ENCODE measurements around the gene GPR68. TPM values are rescaled to one million over a fixed set of nuclear protein-coding genes. Genes with fewer than 3 reads are reported as not detected.
"Not testable (repeated sequence)": the region's sequence is repeated elsewhere in the genome, so short reads cannot be mapped to it uniquely, and the experiment has no call there.

The GPR68 gene
- total RNA-seq, 1 experiment from 2014 or later, result 0.31 TPM

DNA sequence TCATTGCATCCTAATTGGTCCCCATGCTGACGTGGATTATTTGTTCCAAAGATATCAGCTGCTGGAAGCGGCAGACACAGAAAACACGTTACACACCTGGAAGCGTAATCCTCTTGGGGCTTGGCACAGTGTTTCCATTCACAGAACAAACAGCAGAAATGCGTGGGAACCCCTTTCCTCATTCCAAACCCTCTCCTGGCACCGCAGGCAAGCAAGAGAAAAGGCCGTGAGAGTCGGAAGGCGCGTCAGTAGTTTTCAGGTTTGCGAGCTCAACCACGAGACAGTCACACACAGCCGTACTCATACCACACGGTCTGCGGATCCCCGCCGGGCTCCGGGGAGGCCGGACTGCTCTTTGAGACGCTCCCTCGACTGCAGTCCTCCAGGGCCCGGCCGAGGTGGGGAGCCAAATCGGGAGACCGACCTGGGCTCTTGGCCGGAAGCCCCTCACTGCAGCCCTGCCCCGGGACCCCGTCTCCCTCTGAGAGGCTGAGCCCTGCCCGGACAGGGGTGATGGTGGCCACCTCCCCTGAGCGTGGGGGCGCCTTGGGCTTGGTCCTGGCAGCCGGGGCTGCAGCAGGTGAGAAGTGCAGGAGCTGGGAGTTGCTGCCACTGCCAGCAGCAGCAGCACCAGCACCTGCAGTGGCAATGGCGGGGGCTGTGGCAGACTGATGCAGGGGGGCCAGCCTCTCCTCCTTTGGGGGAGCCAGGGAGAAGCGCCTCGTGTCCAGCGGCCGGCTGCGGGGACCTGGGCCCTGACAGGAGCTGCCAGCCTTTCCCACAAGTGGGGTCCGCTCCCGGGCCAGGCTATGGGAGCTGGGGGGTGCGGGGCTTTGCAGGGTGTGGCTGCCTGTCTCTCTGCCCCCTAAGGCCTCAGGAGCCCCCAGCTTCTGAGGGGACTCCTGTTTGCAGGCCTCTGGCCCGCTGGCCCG, 28.1 kb upstream of the GPR68 start:
- DNase-seq (ENCODE audit: low spot score), result no peak

GRCh38 chr14:91271639-91272038, 27.1 kb upstream of the GPR68 start:
- DNase-seq (ENCODE audit: low spot score), result no peak

GRCh38 chr14:91270619-91271018, 26.1 kb upstream of the GPR68 start:
- no peak for DNase-seq (ENCODE audit: low spot score)

DNA sequence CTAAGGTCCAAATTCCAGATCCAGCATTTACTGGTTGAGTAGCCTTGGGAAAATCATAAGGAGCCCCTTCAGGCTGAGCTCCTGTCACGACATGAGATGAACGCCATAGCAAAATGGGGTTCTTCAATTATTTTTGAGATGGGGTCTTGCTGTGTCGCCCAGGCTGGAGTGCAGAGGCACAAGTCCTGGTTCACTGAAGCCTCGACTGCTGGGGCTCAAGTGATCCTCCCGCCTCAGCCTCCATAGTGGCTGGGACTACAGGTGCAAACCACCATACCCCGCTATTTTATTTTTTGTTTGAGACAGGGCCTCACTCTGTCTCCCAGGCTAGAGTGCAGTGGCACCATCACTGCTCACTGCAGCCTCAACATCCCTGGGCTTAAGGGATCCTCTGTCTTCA, 25.7 kb upstream of the GPR68 start:
- no peak for DNase-seq (ENCODE audit: low spot score)

- no peak for DNase-seq (ENCODE audit: low spot score)
Measured at GRCh38 chr14:91269076-91269991, 24.8 kb upstream of the GPR68 start.

DNA sequence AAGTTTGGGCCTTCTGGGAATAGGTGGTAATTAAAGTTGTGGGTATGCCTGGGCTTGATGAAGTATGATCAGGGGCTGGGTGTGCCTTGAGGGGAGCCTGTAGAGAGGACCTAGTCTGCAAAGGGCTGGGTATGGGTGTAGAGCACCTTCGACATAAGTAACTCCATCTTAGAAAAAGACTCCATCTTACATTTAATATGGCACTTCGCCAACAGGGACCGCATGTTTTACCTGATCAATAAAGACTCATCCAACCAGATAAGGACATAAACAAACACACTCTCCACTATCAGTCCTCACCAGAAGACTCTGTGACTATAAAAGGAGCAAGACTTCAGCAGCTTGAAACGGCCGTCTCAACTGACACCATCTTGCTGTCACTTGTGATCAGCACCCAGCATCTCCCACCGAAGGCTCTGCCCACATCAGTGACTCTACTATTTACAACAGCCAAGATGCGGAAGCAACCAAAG, 23.5 kb upstream of the GPR68 start:
- DNase-seq (ENCODE audit: low spot score), result no peak

DNA sequence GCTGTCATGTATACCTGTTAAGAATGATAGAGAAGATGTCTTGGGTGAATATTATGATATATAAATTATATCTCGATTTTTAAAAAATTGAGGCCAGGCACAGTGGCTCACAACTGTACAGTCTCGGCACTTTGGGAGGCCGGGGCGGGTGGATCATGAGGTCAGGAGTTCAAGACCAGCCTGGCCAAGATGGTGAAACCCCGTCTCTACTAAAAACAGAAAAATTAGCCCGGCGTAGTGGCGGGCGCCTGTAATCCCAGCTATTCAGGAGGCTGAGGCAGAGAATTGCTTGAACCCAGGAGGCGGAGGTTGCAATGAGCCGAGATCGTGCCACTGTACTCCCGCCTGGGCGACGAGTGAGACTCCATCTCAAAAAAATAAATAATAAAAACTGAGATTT, 21.8 kb upstream of the GPR68 start:
- DNase-seq (ENCODE audit: low spot score), result not testable (repeated sequence)

- DNase-seq (ENCODE audit: low spot score), result no peak
Measured at GRCh38 chr14:91265404-91265803, 20.9 kb upstream of the GPR68 start.

DNA sequence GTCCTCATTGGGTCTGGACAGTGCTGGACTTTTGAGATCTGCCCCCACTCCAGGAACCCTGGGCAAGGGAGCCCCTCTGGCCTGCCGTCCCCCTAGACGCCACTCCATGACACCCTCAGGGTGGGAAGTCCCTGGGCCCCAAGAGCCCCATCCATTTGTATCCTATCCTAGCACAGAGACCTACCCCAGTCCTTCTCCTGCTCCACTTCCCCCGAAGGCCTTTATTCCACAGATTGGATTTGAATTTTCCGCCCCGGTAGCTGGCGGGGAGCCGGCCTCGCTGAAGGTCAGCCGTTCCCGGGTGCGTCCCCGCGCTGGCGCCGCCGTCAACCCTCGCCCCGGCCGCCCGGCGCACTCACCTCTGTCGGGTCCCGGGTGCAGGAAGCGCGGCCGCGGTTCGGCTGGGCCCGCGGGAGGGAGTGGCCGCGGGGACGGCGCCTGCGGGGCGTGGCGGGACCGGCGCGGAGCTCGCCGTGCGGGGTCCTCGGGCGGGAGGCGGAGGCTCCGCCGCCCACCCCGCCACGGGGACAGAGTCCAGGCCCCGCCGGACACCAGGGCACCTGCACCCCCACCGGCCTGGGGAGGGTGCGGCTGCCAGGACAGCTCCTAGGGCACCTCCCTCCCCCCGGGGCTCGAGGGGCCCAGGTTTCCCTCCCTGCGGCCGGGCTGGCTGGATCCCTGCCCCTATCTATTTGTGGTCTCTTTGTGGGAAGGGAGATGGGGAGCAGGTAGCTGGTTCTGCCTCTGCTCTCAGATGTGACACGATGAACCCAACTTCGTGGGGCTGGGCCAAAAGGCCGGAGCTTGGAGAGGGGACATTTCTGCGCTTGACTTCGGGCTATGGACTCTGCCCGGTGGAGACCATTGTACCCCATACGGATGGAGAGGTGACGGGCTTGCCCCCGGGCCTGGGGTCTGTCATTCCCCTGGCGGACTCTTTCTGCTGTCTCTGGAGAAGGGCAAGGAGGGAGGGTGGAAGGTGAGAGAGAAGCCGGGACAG, 19.9 kb upstream of the GPR68 start:
- DNase-seq (ENCODE audit: low spot score), result no peak

- no peak for DNase-seq (ENCODE audit: low spot score)
Measured at GRCh38 chr14:91263329-91263728, 18.8 kb upstream of the GPR68 start.

DNA sequence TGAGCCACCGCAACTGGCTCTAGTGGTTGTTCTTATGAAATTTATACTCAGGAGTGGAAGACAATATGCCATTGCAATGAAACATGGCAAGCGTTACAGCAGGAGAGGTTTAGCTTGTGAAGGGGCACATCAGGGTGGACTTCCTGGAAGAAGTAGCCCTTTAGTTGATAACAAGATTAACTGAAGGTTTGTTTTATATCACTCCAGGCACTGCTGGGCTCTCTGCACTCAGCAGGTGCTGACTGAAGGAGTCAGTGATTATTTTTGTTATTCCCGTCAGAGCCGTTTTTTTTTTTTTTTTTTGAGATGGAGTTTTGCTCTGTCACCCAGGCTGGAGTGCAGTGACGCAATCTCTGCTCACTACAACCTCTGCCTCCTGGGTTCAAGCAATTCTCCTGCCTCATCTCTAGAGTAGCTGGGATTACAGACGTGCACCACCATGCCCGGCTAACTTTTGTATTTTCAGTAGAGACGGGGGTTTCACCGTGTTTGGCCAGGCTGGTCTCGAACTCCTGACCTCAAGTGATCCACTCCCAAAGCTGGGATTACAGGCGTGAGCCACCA, 17.6 kb upstream of the GPR68 start:
- no peak for DNase-seq (ENCODE audit: low spot score)

GRCh38 chr14:91261115-91261514, 16.6 kb upstream of the GPR68 start:
- DNase-seq (ENCODE audit: low spot score), result no peak

DNA sequence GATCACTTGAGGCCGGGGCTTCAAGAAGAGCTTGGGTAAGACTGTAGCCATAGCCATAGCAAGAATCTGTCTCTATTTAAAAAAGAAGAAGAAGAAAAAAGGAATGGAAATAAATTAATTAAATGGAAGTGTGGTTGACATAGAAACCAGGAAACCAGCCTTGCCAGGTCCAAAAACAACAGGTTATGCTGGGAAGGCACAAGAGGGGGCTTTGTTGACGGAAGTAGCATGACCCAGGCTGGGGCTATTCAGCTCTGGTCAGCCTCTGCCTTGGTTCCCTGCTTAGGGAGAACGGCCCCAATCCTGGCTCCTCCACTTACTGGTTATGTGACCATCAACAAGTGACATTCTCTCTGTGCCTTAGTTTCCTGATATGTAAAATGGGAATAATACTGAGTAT, 14.4 kb upstream of the GPR68 start:
- DNase-seq (ENCODE audit: low spot score), result no peak

DNA sequence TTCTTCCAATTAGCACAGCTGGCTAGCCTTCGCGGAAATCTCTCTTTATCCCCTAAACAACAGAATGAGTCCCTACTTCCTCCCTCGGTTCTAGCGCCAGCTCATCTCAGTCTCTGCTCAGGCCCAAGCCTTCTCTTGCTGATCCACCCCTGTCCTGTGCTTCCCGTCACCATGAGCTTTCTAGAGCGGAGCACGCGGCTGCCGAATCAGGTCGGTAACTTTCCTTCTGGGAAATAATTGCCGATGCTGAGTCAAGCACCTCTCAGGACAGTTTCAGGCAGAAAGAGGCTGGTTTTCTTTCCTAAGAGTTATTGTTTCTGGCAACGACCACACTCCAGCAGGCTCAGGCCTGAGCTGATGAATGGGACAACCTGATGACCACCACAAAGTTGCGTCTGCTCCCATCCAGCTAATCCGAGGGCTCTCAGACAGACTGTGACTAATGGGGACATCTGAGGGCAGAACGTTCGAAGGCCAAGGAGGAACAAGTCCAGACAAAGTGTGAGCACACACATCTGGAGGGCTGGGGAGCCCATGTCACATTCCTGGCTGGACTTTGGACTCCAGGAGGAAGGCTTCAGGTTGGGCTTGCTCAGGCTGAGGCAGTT, 13.6 kb upstream of the GPR68 start:
- no peak for DNase-seq (ENCODE audit: low spot score)

GRCh38 chr14:91257328-91258010, 13.0 kb upstream of the GPR68 start:
- DNase-seq (ENCODE audit: low spot score), result no peak

DNA sequence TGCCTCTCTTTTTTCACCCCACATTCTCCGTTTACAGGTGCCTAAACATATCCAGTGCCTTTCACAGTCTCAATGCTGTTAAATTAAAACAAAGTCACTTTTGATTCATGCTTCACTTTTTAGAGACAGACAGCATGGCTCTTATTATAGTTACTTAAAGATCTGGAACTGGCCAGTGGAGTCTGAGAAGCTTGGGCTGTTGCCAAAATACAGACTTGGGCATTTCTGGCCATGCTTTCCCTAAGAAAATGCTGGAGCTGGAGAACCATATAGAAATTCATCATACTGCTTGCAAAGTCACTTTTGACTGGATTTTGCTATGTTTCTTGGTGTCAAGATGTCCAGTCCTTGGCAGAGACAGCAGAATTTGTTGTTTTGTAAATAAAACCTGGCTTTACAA, 12.2 kb upstream of the GPR68 start:
- DNase-seq (ENCODE audit: low spot score), result no peak

- DNase-seq (ENCODE audit: low spot score), result no peak
Measured at GRCh38 chr14:91255026-91255695, 10.7 kb upstream of the GPR68 start.

DNA sequence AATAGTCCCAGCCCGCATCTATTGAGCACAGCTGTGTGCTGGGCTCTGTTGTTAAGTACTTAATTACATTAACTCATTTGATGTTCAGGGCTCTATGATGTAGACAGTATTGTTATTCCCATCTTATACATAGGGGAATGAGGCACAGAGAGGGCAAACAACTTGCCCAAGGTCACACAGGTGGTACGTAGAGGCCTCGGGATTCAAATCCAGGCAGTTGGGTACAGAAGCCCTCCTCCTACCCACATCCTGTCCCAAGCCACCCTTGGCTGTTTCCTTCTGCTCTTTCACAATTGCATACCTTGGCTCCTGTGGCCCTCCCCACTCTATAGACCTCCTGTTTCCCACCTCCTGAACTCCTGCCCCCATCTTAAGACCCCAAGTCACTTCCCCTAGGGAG, 10.0 kb upstream of the GPR68 start:
- DNase-seq (ENCODE audit: low spot score), result no peak

GRCh38 chr14:91253795-91254323, 9.4 kb upstream of the GPR68 start:
- no peak for DNase-seq (ENCODE audit: low spot score)

Measured in HT-29 (cell line).